ENCODE data around the gene GRK5.
"Not testable (repeated sequence)": the region's sequence is repeated elsewhere in the genome, so short reads cannot be mapped to it uniquely, and the experiment has no call there.

GRK5 gene

DNA sequence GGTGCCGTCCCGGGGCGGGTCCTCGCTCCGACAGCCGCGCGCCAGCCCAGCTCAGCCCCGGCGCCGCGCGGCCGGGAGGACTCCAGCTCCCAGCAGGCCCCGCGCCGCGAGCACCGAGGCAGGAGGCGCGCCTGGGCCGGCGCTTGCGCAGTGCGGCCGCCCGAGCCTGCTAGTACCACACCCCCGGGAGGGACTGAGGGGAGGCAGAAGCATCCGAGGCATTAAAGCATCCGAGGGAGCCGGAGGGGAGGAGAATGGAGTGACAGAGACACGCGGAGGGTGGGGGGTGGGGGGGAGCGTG, at the start of gene GRK5:
Gene GRK5, plus strand, starts transcription at position 206 of the 301 bp plus-strand sequence. CDS start 347 bp downstream, outside the sequence.
- in situ Hi-C loops (cut with MboI; ENCODE audit: low sequenced_read_pairs), result no loop called here

DNA sequence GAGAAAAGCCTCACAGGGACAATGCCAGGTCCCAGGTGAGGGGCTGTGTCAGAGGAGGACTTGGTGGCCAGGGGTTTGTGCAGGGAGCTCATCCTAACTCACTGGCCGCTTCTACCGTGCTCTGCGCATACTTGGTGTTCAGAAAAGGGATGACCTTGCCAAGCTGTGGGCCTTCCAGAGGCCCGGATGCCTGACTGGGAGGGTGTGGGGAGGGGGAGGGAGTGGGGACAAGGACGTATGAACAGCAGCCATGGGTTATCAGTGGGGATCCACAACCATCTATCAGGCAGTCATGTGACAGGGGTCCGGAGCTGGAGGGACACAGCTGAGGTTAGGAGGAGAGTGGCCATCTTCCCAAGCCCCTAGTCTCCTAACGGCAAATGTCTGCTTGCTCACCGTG, 48.0 kb upstream of the GRK5 start:
- in situ Hi-C loops (cut with MboI; ENCODE audit: low sequenced_read_pairs), result no loop called here

DNA sequence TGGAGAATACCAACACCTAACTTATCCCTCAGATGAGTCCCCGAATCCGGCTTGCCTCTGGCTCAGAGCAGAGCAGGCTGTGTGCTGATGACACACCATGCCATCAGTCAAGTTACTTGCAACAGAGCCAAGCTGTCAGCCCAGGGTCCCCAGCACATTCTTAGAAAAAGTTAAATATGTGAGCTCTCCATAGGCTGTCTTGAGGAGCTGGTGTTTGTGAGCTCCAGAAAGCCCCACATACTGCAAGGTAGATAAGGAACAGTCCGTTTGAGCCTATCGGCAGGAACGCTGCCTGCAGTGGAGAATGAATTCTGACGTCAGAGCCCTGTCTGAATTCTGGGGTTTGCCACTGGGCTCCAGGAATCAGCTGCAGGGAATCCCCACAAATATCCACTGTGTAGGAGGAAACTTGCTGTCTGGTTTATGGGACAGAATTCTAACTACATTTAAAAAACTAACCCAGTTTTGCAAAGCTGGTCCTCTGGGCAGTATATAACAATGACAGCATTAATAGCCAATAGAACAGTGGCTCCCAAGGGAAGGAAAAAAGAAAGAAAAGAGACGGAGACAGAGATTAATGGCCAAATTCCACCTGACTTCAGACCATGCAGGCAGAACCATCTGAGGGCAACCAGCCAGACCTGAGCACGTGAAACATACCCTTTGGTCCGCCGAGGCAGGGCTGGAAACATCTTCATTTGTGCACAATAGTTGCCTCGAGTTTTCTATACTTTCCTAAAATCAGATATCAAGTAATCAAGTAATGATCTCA, 45.5 kb upstream of the GRK5 start:
- in situ Hi-C loops (cut with MboI; ENCODE audit: low sequenced_read_pairs), result no loop called here

DNA sequence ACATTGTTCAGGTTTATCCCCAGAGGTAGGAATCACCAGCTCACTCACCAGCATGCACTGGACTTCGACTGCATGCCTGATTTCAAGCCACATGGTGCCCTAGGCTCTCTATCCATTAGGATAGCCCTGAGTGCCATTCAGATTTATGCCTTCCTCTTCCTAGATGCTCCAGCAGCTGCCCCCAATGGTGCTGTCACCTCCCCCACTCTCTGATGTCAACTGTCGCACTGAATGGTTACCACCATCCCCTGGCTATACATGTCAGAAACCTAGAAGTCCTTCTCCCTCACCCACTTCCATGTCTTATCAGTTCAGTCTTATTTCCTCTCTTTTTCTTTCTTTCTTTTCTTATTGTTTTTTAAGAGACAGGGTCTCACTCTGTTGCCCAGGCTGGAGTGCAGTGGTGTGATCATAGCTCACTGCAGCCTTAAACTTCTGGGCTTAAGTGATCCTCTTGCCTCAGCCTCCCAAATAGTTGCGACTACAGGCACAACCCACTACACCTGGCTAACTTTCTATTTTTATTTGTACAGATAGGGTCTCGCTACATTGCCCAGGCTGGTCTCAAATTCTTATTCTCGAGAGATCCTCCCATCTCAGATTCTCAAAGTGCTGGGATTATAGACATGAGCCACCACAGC, 44.8 kb upstream of the GRK5 start:
- in situ Hi-C loops (cut with MboI; ENCODE audit: low sequenced_read_pairs), result no loop called here

DNA sequence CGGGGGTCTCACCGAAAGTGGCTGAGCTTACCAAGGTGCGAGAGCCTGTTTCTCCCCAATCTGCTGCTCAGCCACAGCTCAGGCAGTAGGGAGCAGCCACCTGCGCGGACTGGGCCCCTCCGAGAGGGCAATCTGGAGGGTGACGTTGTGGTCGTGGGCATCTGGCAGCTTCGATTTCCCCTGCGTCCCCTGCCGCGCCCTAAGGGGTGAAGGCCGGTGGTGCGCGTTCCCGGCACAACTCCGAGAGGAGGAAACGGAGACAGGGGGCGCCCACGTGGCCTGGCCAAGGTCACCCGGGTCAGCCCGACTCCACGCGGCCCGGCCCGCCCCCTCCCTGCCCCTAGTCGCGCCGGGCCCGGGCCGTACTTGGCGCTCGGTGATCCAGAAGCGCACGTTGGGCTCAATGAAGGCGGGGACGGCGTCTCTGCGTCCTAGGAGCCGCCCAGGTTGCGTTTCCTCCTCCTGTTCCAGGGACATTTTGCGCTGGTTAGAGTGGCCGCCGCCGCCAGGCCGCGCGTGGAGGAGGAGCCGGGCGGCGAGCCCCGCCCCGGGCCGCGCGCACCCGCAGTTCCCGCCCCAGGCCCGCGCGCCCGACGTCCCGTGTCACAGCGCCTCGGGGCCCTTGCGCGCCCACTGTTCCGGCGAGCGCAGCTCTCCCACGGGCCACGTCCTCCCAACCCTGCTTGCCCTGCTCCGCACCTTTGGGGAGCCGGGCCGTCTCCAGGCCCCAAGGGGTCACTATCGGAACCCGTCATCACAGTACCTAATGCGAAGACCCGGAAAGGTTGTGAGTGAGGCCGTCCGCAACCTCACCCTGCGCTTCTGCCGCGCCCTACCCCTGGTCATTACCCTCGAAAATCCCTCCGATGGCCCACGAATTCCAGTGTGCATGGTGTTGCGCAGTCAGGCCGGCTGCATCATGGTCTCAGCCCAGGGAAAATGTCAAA, 41.9 kb upstream of the GRK5 start, which contains the start of gene SFXN4:
Gene SFXN4, minus strand, starts transcription at position 544 of the 947 bp plus-strand sequence. Its CDS starts 67 bp downstream, at position 477.
- in situ Hi-C loops (cut with MboI; ENCODE audit: low sequenced_read_pairs), result no loop called here

DNA sequence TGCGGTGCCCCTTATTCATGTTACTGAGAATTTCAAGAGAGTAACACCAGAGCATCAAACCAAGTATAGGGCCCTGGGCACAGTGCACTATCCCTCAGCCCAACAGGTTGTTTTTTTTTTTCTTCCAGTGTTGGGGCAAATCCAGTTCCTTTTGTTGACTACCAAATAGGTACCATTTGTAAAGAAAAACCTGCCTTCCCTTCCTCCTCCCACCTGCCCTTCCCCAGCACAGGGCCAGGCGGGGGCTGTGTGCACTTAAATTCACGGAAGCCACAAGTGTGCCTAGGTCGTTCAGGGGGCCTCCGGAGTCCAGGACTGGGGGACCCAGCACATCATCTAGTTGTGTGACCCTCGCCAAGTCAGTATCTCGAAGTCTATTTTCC, 41.3 kb upstream of the GRK5 start:
- in situ Hi-C loops (cut with MboI; ENCODE audit: low sequenced_read_pairs), result no loop called here

DNA sequence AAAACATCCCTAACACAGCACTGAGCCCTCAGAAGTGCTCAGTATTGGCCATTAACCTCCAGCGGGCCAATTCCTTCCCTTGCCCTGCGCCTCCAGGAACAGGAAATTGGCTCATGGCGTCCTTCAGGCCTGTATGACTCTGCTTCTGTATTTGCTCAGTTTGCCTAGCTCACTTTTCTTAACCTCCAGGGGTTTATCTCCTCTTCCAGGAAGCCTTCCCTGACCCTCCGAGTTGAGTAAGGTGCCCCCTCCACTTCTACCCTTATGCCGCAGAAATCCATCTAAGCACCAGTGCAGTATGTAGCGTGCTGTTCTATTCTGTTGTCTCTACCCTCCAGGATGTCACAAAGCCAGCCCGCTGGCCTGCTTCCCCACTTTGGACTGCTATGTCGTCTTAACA, 40.8 kb upstream of the GRK5 start:
- in situ Hi-C loops (cut with MboI; ENCODE audit: low sequenced_read_pairs), result no loop called here

DNA sequence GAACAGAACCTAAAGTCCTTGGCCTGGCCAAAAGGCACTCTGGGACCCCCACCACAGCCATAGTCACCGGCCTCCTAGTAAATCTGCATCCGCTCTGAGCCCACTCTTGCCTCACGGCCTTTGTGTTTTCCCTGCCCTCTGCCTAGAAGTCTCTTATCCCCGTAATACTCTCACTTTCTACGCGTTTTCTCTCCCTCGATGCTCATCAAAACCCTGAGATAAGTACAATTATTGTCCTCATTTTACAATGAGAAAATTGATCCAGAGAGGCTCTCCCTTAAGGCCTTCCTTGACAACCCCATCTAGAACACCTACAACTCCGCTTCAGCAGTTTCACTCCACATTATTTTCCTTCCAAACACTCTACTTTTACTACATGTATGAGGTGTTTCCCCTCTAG, 40.3 kb upstream of the GRK5 start:
- in situ Hi-C loops (cut with MboI; ENCODE audit: low sequenced_read_pairs), result no loop called here

DNA sequence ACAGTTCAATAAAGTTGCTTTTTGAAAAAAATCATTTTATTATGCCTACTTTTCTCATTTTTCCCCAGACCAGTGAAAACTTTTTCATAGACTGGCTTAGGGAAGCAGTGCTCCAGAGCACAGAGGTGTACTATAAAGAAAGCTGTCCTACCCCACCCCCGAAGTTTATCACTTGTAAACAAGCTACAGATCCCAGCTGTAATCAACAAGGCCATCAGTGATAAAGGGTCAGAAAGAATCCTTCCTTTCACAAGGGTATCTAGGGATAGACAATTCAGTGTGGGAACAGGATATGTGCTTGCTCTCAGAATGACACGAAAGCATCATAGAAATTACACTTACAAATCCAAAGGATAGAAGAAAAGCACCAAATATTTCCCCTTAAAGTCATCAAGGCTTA, 33.3 kb upstream of the GRK5 start:
- in situ Hi-C loops (cut with MboI; ENCODE audit: low sequenced_read_pairs), result no loop called here

- in situ Hi-C loops (cut with MboI; ENCODE audit: low sequenced_read_pairs), result no loop called here
Measured at GRCh38 chr10:119176166-119176565, 31.2 kb upstream of the GRK5 start.

- in situ Hi-C loops (cut with MboI; ENCODE audit: low sequenced_read_pairs), result no loop called here
Measured at GRCh38 chr10:119177708-119178371, 29.5 kb upstream of the GRK5 start.

- in situ Hi-C loops (cut with MboI; ENCODE audit: low sequenced_read_pairs), result no loop called here
Measured at GRCh38 chr10:119178372-119179119, 28.8 kb upstream of the GRK5 start, which contains the start of gene PRDX3. Gene PRDX3 (minus strand): TSS chr10:119178812. CDS start chr10:119178790, 22 bp downstream.

- in situ Hi-C loops (cut with MboI; ENCODE audit: low sequenced_read_pairs), result not testable (repeated sequence)
Measured at GRCh38 chr10:119180850-119181400, 26.4 kb upstream of the GRK5 start.

- in situ Hi-C loops (cut with MboI; ENCODE audit: low sequenced_read_pairs), result no loop called here
Measured at GRCh38 chr10:119183664-119184412, 23.5 kb upstream of the GRK5 start.

- in situ Hi-C loops (cut with MboI; ENCODE audit: low sequenced_read_pairs), result no loop called here
Measured at GRCh38 chr10:119189811-119190282, 17.5 kb upstream of the GRK5 start.

- in situ Hi-C loops (cut with MboI; ENCODE audit: low sequenced_read_pairs), result no loop called here
Measured at GRCh38 chr10:119190353-119190752, 17.0 kb upstream of the GRK5 start.

DNA sequence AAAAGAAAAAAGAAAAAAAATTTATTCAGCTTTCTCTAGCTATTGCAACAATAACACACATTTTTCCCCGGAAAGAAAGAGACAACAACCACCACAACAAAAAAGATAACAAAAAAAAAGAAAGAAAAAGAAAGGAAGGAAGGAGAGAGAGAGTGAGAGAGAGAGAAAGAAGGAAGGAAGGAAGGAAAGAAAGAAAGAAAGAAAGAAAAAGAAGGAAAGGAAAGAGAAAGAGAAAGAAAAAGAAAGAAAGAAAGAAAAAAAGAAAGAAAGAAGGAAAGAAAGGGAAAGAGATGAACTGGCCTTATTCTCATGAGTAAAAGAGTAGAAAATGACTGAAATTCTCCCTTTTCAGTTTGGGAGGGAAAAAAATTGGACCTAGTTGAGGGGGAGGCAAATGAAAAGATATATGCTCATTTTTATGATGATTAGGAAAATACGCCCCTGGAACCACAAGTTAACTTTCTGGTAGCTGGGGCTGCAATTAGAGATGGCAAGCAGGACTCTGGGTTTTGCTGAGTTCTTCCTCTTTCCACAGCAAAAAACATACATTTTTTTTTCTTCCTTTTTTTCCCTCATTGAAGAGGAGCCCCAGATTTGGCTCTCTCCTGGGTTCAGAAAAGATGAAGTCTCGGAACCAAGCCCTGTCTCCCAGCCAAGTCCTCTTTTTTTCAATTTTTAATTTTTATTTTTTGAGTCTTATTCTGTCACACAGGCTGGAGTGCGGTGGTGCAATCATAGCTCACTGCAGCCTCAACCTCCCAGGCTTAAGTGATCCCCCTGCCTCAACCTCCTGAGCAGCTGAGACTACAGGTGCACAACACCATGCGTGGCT, 16.2 kb upstream of the GRK5 start:
- in situ Hi-C loops (cut with MboI; ENCODE audit: low sequenced_read_pairs), result no loop called here

- in situ Hi-C loops (cut with MboI; ENCODE audit: low sequenced_read_pairs), result no loop called here
Measured at GRCh38 chr10:119191881-119192280, 15.5 kb upstream of the GRK5 start.

All from hTERT RPE-1 (cell line).